Measurements from ENCODE around the gene ZEB2. TPM values are rescaled to one million over a fixed set of nuclear protein-coding genes. Genes with fewer than 3 reads are reported as not detected.

Gene ZEB2
- total and polyA plus RNA-seq, 2 donors (not counting 3 experiments of a cell fraction or from before 2014, with no cell fraction given) = 17.9 to 49.6 TPM

- no peaks in the 10 kb centered on the region for H3K9me3 ChIP-seq (replicated peaks; ENCODE audit: control insufficient read depth, insufficient read depth, low read length)
- ChIA-PET POLR2A (no interaction called here), CTCF (interaction anchor here (1.1 kb wide), 2 partner anchors 9 to 12 kb away, joined by 3 to 4 read pairs; no protein-coding TSS in a partner anchor)
- H3K9ac ChIP-seq (replicated peaks; ENCODE audit: extremely low read depth, insufficient read depth, low read length) = no peak overlapping the region
- no peak overlapping the region for H3K4me3 ChIP-seq (replicated peaks in 1 of 3; ENCODE audit: insufficient read depth in 1 of 3, low read depth in 1 of 3, low read length in 3 of 3)
- no peaks in the 10 kb centered on the region for H3K27me3 ChIP-seq (ENCODE audit: control insufficient read depth in 2 of 2, insufficient read depth in 2 of 2, low read length in 2 of 2)
- H3K4me1 ChIP-seq (ENCODE audit: control insufficient read depth, extremely low read depth, insufficient read depth, low read length) = peaks cover 10% of the 10 kb centered on the region
- H3K4me2 ChIP-seq (ENCODE audit: insufficient read depth, low read length) = no peak overlapping the region
- intact Hi-C loops (cut with micrococcal nuclease) (no loop called here), dilution Hi-C loops (cut with MboI; ENCODE audit: extremely low pct_ligation_motif_present, low sequenced_read_pairs) (no loop called here)
- H3K9me1 ChIP-seq (replicated peaks; ENCODE audit: control insufficient read depth, extremely low read depth, insufficient read depth, low read length) = no peaks in the 10 kb centered on the region
- H4K20me1 ChIP-seq (replicated peaks; ENCODE audit: control insufficient read depth, extremely low read depth, insufficient read depth, low read length) = no peaks in the 10 kb centered on the region
- no TSS peak for BruUV-seq (replicated peaks)
- FAIRE-seq (no peak), DNase-seq (ENCODE audit: low read depth, low spot score) (no peak)
- H2AFZ ChIP-seq (ENCODE audit: low read depth, low read length) = no peak overlapping the region
- no peak overlapping the region for H3K27ac ChIP-seq (ENCODE audit: insufficient read depth, low read depth, low read length)
- H3K79me2 ChIP-seq (ENCODE audit: control insufficient read depth, insufficient read depth, low read length) = no peaks in the 10 kb centered on the region
- no peak for TF ChIP-seq CTCF (IDR thresholded peaks at IDR 0.05; ENCODE audit: extremely low read depth in 1 of 2, insufficient read depth in 1 of 2, low read depth in 1 of 2, low read length in 2 of 2)
- no peak for TF ChIP-seq FOS (IDR thresholded peaks at IDR 0.05; ENCODE audit: borderline replicate concordance, insufficient read depth, low read length)
- no peak for TF ChIP-seq MYC (IDR thresholded peaks at IDR 0.05; ENCODE audit: low read depth, low read length)
- no peak for TF ChIP-seq EZH2 (IDR thresholded peaks at IDR 0.05; ENCODE audit: borderline replicate concordance, low read depth, low read length, severe bottlenecking)
- H3K36me3 ChIP-seq (ENCODE audit: control insufficient read depth in 2 of 2, extremely low read depth in 1 of 2, insufficient read depth in 2 of 2, low read length in 2 of 2) = no peaks in the 10 kb centered on the region
Measured at GRCh38 chr2:144339048-144339447, 180.9 kb downstream of the ZEB2 start.

GRCh38 chr2:144334551-144334950 is 185.4 kb downstream of the ZEB2 start:
- H3K9me3 ChIP-seq (replicated peaks; ENCODE audit: control insufficient read depth, insufficient read depth, low read length) = no peaks in the 10 kb centered on the region
- dilution Hi-C loops (cut with MboI; ENCODE audit: extremely low pct_ligation_motif_present, low sequenced_read_pairs) (no loop called here), intact Hi-C loops (cut with micrococcal nuclease) (loop anchor here (5.0 kb wide), 3 partner anchors 263 to 1418 kb away; no protein-coding TSS in a partner anchor)
- no peak overlapping the region for H3K4me3 ChIP-seq (replicated peaks in 1 of 3; ENCODE audit: insufficient read depth in 1 of 3, low read depth in 1 of 3, low read length in 3 of 3)
- H3K4me1 ChIP-seq (ENCODE audit: control insufficient read depth, extremely low read depth, insufficient read depth, low read length) = peaks cover 15% of the 10 kb centered on the region
- DNase-seq (ENCODE audit: low read depth, low spot score) = no peak
- ChIA-PET CTCF (no interaction called here), POLR2A (no interaction called here)
- H3K9me1 ChIP-seq (replicated peaks; ENCODE audit: control insufficient read depth, extremely low read depth, insufficient read depth, low read length) = no peaks in the 10 kb centered on the region
- H3K9ac ChIP-seq (replicated peaks; ENCODE audit: extremely low read depth, insufficient read depth, low read length) = no peak overlapping the region
- H3K36me3 ChIP-seq (ENCODE audit: control insufficient read depth in 2 of 2, extremely low read depth in 1 of 2, insufficient read depth in 2 of 2, low read length in 2 of 2) = no peaks in the 10 kb centered on the region
- peaks cover 6% of the 10 kb centered on the region for H3K79me2 ChIP-seq (ENCODE audit: control insufficient read depth, insufficient read depth, low read length)
- H4K20me1 ChIP-seq (replicated peaks; ENCODE audit: control insufficient read depth, extremely low read depth, insufficient read depth, low read length) = no peaks in the 10 kb centered on the region
- no peak for TF ChIP-seq FOS (IDR thresholded peaks at IDR 0.05; ENCODE audit: borderline replicate concordance, insufficient read depth, low read length)
- no peak for FAIRE-seq
- no TSS peak for BruUV-seq (replicated peaks)
- no peak overlapping the region for H3K27ac ChIP-seq (ENCODE audit: insufficient read depth, low read depth, low read length)
- H2AFZ ChIP-seq (ENCODE audit: low read depth, low read length) = no peak overlapping the region
- no peak overlapping the region for H3K4me2 ChIP-seq (ENCODE audit: insufficient read depth, low read length)
- no peaks in the 10 kb centered on the region for H3K27me3 ChIP-seq (ENCODE audit: control insufficient read depth in 2 of 2, insufficient read depth in 2 of 2, low read length in 2 of 2)

Small RNAs within 50 kb of the gene (small RNA-seq; reads per million reads assigned to genes)
- not detected for gene RF01987 (ENCODE audit: insufficient read depth, insufficient read length, low read depth, low replicate concordance)

All from endothelial cell of umbilical vein (primary cell).